ENCODE data around the gene SEC63.

The SEC63 gene

GRCh38 chr6:107853230-107853629 is 104.8 kb downstream of the SEC63 start:
- DNase-seq, result peak; percentile 14

DNA sequence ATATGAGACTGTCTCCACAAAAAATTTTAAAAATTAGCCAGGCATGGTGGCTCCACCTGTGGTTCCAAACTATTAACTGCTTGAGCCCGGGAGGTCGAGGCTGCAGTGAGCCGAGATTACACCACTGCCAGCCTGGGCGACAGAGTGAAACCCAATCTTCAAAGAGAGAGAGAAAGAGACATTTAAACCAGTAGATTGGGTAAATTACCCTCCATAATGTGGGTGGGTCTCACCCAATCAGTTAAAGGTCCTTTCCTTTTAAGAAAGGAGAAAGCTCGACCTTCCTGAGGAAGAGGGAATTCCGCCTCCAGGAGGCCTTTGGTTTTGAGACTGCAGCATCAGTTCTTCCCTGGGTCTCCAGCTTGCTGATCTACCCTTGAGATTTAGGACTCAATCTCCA is 108.7 kb downstream of the SEC63 start:
- DNase-seq, result no peak

DNA sequence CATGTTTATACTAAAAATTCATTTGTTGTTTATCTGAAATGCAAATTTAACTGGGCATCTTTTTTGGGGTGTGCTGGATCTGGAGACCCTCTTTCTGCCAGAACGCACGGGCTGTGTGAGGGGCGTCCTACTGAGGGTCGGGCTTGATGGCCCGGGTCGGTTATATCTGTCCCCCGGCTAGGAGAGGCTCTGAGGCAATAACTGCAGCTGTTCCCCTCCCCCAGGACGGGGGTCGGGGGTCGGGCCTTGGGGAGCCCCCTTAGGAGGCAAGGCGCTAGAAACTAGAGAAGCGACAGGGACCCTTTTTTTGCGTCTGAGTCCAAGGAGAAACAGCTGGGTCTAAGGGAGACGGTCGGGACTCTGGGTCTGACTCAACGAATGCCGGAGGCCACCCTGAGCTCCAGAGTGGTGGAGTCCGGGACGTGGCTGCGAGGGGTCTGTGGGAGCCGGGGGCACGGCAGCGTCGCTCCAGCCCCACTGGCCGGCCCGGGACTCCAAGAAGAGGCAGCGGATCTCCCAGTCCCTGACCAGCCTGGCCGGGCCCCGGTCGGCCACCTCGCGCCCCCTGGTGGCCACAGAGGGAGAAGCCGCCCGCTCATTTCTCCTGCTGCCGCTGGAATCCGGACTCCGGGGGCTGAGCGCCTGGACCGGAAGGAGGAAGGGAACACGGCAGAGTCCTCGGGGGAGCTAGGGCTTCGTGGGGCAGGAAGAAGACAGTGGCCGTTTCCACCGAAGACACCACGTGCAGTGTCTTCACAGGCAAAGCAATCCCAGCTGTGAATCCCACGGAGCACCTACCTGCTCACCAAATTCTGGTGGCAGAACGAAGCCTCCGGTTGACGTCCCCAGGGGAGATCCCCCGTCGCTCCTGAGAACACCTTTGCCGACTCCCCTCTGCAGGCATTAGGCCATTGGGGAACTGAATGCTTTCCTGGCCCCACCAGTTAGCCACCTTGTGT is 109.9 kb downstream of the SEC63 start:
- DNase-seq, result peak; percentile 88

GRCh38 chr6:107846262-107846795 is 111.7 kb downstream of the SEC63 start:
- DNase-seq, result no peak

- DNase-seq, result no peak
These were observed 112.2 kb downstream of the SEC63 start for GRCh38 chr6:107845777-107846176.

DNA sequence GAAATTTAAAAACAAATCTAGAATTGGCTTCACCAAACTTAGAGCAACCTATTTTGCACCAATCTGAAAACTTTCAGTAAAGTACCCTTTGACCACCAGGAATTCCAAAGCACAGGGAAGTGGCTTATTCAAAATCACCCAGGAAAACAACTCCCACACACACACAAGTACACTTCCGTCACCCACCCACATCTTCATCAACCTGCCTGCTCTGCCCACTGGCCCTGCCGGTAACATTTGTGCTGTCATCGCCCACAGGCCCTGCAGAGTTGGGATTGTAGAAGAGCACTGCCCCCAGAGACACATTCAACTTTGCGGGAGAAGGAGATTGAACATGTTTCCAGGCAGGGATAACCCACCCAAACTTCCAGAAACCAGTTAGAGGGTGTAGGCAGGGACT is 114.6 kb downstream of the SEC63 start:
- peak; percentile 30 for DNase-seq

- DNase-seq, result no peak
These were observed 116.7 kb downstream of the SEC63 start for GRCh38 chr6:107841275-107841670.

DNA sequence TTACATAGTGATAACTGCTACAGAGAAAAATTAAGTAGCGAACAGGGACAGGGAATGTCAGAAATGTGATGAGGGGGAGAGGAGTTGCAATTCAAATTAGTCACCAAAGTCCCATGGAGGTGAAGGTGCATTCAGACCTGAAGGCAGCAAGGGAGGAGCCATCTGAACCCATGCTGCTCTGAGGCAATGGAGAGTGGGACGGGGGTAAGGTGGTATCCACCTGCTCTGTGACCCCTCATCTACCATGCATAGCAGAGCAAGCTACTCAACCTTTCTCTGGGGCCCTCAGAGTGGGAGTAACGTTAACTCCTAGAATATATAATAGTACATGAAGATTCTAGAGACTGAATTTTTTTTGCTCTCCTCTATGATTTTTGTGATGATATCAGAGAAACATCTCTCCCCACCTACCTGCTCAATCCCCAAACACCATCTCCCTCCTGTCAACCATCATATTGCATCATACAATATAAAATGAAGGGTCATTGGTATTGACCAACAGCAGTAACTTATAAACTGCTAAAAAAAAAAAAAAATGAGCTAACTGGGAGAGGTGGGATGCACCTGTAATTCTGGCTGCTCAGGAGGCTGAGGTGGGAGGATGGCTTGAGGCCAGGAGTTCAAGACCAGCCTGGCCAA is 117.3 kb downstream of the SEC63 start:
- DNase-seq, result no peak

- DNase-seq, result no peak
These were observed 124.9 kb downstream of the SEC63 start for GRCh38 chr6:107833136-107833535.

- no peak for DNase-seq
These were observed 125.6 kb downstream of the SEC63 start for GRCh38 chr6:107832151-107833056.

DNA sequence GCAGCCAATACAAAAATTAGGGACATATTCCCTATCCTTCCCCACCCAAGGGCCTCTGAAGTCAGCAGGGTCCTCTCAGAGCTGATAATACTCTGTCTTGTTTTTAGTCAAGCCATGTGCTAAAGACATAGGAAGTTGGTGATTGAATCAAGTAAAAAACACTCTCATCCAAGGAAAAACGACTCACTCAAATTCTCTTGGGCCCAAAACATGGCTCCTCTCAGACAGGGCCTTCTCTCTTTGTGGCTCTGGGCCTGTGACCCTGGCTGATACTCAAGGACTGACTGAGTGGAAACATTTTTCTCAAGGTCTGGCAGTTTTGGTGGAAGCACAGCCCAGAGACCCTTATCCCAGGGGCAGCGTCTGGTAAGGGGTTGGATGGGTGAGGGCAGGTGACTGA is 127.9 kb downstream of the SEC63 start:
- DNase-seq, result no peak

DNA sequence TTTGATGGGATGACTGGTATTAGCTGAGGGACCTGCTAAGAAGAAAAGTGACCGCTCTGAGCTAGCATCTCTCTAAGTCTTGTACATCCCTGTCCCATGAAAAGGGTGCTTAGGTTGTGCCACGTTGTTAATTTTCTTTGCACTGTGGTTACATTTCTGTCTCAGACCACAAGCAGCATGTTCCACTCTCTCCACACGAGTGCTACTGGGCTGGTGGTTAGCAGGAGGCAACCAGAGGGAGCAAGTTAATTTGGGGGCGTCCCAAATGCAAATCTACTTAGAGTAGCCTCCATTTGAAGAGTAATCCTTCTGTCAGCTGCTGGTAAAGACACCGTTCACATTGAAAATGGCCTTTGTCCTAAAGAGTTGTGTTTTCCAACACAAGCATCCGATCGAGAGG is 130.5 kb downstream of the SEC63 start:
- DNase-seq, result peak; percentile 46

GRCh38 chr6:107823047-107823557 is 134.9 kb downstream of the SEC63 start:
- peak; percentile 72 for DNase-seq

DNA sequence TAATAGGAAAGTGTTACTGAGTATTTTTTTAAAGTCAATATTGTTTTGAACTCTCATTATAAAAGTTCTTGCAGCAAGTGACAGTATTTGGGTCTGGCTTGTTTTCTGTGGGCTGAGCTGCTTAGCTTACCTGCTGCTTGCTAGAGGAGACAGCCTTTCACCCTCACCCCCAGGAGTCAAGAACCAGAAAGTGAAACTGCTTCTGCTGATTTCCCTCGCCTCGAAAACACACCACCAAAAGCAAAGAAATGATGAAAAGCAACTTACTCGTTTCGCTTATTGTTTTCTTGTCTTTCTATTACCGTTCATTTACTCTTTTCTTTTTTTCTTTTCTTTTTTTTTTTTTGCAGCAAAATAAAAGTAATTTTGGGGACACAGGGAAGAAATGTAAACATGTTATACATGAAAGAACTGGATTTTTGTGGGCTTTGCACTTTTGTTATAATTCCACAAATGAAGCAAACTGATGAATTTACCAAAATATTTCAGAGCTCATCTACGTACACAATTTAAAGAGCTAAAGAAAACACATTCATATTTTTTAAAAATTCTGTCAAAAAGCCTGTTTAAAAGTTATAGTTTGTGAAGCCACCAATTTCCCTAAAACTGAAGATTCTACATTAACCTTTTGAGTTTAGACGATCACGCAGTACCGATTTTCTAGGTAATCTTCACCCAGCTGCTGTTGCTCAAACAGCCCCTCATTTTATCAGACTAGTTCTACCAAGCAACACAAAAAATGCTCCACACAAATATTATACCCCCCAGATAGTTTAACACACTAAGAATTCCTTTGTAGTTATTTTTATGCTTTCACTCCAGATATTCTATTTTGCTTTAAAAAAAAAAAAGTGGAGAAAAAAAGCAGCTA is 135.6 kb downstream of the SEC63 start:
- DNase-seq, result peak; percentile 70

GRCh38 chr6:107821591-107821990 is 136.4 kb downstream of the SEC63 start:
- DNase-seq, result no peak

- peak; percentile 58 for DNase-seq
These were observed 137.4 kb downstream of the SEC63 start for GRCh38 chr6:107820338-107821261.

- peak; percentile 53 for DNase-seq
These were observed 138.1 kb downstream of the SEC63 start for GRCh38 chr6:107819964-107820337.

DNA sequence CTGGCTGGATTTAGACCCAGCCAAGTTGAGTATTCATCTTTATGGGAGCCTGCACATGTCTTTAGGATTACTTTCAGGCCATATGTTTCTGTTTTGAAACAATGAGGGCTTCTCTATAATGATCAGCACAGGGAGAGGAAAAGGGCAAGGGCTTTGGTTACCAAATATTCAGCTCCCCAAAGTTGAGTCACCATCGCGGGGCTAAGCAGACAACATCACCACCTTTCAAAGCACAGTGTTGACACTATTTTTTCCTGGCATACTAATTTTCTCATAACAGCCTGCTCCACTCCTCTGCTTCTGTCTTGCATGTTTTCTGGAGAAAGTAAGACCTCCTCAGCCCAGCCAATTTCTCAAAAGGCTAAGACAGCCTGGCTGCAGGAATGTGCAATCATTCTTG is 138.8 kb downstream of the SEC63 start:
- DNase-seq, result peak; percentile 58

DNA sequence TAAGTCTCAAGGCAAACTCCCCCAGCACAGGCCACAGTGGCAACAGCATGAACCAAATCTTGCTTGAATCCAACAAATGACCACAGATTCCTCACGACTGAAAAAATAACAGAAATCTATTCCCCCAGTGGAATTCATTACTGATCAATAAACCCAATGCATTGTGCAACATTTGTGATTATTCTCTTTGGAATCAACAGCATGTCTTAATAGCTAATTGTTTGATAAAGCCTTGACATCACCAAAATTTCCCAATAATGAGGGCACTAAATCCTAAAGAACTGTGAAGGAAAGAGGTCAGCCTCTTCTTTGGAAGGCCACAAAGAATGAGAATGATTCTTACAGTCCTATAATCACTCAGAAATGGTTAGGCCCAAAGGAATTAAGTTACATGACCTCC is 139.7 kb downstream of the SEC63 start:
- DNase-seq, result no peak

GRCh38 chr6:107817784-107818183 is 140.2 kb downstream of the SEC63 start:
- no peak for DNase-seq

Data from activated CD4-positive, alpha-beta T cell treated with anti-CD3 and anti-CD28 coated beads for 48 hours (primary cell).